Neural cell (in vitro differentiated cells): ENCODE data around the gene RPP30.

Source experiments
- EZH2 ChIP-seq: fragments of 200-600, 300-800 bp; shearing (Covaris generic), sonication (generic); IDR thresholded peaks from 2 replicates; pipeline ENCODE4 v1.6.1; 2014; ENCODE audit warnings: antibody characterized with exemption, low read length, borderline replicate concordance, mild to moderate bottlenecking; ENCODE audit not compliant: insufficient read depth, poor library complexity, severe bottlenecking
- MXI1 ChIP-seq: fragments of 450-650 bp; conservative IDR thresholded peaks from 2 replicates; pipeline ENCODE4 v1.6.1; 2014; ENCODE audit warnings: antibody characterized with exemption, mild to moderate bottlenecking; ENCODE audit not compliant: poor library complexity, severe bottlenecking
- TF ChIP-seq, protein P1 (sequence below): fragments of 450-650 bp; IDR thresholded peaks from 2 replicates; pipeline ENCODE4 v1.5.1; 2014; ENCODE audit warnings: antibody characterized with exemption, mild to moderate bottlenecking, moderate library complexity; ENCODE audit not compliant: poor library complexity, severe bottlenecking
- TF ChIP-seq, protein P2 (sequence below): IDR thresholded peaks from 2 replicates; pipeline ENCODE4 v1.6.1; 2012; ENCODE audit warnings: borderline replicate concordance

DNA sequence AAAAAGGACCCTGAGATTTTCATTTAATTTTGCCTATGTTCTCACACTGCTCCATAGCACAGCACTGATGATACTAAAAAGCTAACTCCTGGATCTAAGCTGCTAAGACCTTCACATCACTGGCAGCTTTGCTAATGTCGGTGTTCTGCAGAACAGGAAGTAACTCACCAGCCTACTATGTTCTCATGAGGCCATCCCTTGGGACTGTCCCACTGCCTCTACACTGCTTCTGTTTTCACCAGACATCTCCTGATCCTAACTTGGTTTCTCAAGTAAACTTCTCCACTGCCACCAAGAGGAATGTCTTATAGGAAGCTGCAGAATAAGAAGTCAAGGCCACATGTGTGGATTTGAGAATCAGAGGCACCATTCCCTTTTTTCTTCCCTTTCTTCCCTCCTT, 29.0 kb upstream of the RPP30 start:
- TF ChIP-seq, protein P1, sequence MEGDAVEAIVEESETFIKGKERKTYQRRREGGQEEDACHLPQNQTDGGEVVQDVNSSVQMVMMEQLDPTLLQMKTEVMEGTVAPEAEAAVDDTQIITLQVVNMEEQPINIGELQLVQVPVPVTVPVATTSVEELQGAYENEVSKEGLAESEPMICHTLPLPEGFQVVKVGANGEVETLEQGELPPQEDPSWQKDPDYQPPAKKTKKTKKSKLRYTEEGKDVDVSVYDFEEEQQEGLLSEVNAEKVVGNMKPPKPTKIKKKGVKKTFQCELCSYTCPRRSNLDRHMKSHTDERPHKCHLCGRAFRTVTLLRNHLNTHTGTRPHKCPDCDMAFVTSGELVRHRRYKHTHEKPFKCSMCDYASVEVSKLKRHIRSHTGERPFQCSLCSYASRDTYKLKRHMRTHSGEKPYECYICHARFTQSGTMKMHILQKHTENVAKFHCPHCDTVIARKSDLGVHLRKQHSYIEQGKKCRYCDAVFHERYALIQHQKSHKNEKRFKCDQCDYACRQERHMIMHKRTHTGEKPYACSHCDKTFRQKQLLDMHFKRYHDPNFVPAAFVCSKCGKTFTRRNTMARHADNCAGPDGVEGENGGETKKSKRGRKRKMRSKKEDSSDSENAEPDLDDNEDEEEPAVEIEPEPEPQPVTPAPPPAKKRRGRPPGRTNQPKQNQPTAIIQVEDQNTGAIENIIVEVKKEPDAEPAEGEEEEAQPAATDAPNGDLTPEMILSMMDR, result no peak
- no peak for TF ChIP-seq MXI1
- no peak for TF ChIP-seq EZH2
- TF ChIP-seq, protein P2, sequence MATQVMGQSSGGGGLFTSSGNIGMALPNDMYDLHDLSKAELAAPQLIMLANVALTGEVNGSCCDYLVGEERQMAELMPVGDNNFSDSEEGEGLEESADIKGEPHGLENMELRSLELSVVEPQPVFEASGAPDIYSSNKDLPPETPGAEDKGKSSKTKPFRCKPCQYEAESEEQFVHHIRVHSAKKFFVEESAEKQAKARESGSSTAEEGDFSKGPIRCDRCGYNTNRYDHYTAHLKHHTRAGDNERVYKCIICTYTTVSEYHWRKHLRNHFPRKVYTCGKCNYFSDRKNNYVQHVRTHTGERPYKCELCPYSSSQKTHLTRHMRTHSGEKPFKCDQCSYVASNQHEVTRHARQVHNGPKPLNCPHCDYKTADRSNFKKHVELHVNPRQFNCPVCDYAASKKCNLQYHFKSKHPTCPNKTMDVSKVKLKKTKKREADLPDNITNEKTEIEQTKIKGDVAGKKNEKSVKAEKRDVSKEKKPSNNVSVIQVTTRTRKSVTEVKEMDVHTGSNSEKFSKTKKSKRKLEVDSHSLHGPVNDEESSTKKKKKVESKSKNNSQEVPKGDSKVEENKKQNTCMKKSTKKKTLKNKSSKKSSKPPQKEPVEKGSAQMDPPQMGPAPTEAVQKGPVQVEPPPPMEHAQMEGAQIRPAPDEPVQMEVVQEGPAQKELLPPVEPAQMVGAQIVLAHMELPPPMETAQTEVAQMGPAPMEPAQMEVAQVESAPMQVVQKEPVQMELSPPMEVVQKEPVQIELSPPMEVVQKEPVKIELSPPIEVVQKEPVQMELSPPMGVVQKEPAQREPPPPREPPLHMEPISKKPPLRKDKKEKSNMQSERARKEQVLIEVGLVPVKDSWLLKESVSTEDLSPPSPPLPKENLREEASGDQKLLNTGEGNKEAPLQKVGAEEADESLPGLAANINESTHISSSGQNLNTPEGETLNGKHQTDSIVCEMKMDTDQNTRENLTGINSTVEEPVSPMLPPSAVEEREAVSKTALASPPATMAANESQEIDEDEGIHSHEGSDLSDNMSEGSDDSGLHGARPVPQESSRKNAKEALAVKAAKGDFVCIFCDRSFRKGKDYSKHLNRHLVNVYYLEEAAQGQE, result no peak
